Activated T-helper 2 cell treated with anti-CD3 and anti-CD28 coated beads, Interferon-gamma antibody, Interleukin-2, Interleukin-4, amounts not matched to agents 10 μg/mL and 5 μg/mL and 100 μg/mL, durations not matched to agents 14 hours and 24 hours and 36 hours (primary cell): ENCODE measurements around the gene NAT16. TPM values are rescaled to one million over a fixed set of nuclear protein-coding genes. Genes with fewer than 3 reads are reported as not detected.

Experiments used
- DNase-seq: peaks from one replicate; pipeline ENCODE4 v3.0.0; 2021; ENCODE audit warnings: low spot score
- H3K27ac Mint-ChIP-seq: one replicate; pipeline ENCODE4 v1.8.0; 2021; ENCODE audit warnings: mixed read lengths
- H3K27me3 Mint-ChIP-seq: one replicate; pipeline ENCODE4 v1.8.0; 2021; ENCODE audit warnings: low read depth, mixed read lengths
- H3K36me3 Mint-ChIP-seq: one replicate; pipeline ENCODE4 v1.8.0; 2021; ENCODE audit warnings: low read depth, mixed read lengths
- H3K4me1 Mint-ChIP-seq: one replicate; pipeline ENCODE4 v1.8.0; 2021; ENCODE audit warnings: low read depth, mixed read lengths
- H3K4me3 Mint-ChIP-seq: one replicate; pipeline ENCODE4 v1.8.0; 2021; ENCODE audit warnings: low read depth, mild to moderate bottlenecking, moderate library complexity, mixed read lengths
- H3K9me3 Mint-ChIP-seq: one replicate; pipeline ENCODE4 v1.8.0; 2021; ENCODE audit warnings: mixed read lengths
- intact Hi-C: fragments of 100-400 bp; cut with micrococcal nuclease; formaldehyde crosslinking; loops from one replicate; pipeline ENCODE4 v1.15.1; 2023
- total RNA-seq: library from RNA; stranded (reverse); gene quantifications from 2 replicates; pipeline ENCODE4 v1.2.3, GENCODE V29; 2022

The NAT16 gene
- total RNA-seq, 1 donor from 2014 or later = not detected

- Mint-ChIP-seq H3K9me3 (no peaks in the 10 kb centered on the region), H3K36me3 (no peaks in the 10 kb centered on the region), H3K27ac (no peak overlapping the region), H3K27me3 (peaks cover 80% of the 10 kb centered on the region), H3K4me3 (no peak overlapping the region), H3K4me1 (peaks cover 39% of the 10 kb centered on the region)
- intact Hi-C loops = no loop called here
- no peak for DNase-seq
These were observed 7.0 kb downstream of the NAT16 start for GRCh38 chr7:101172854-101173751.

GRCh38 chr7:101172005-101172853 is 7.9 kb downstream of the NAT16 start:
- Mint-ChIP-seq H3K27me3 (peaks cover 77% of the 10 kb centered on the region), H3K27ac (no peak overlapping the region), H3K4me1 (peaks cover 43% of the 10 kb centered on the region), H3K4me3 (no peak overlapping the region), H3K9me3 (no peaks in the 10 kb centered on the region), H3K36me3 (no peaks in the 10 kb centered on the region)
- no peak for DNase-seq
- intact Hi-C loops = no loop called here

- no peaks in the 10 kb centered on the region for H3K36me3 Mint-ChIP-seq
- intact Hi-C loops = loop anchor here (2.0 kb wide), 1 partner anchor 283 kb away; the partner anchor contains the start of gene UFSP1
- H3K9me3 Mint-ChIP-seq = no peaks in the 10 kb centered on the region
- no peak for DNase-seq
- H3K27ac Mint-ChIP-seq = no peak overlapping the region
- H3K27me3 Mint-ChIP-seq = peaks cover 75% of the 10 kb centered on the region
- H3K4me3 Mint-ChIP-seq = no peak overlapping the region
- H3K4me1 Mint-ChIP-seq = peaks cover 48% of the 10 kb centered on the region
These were observed 8.7 kb downstream of the NAT16 start for GRCh38 chr7:101171442-101171837.

- DNase-seq = no peak
- Mint-ChIP-seq H3K27ac (peak overlapping the region; percentile 24), H3K4me1 (peaks cover 52% of the 10 kb centered on the region), H3K36me3 (no peaks in the 10 kb centered on the region), H3K9me3 (no peaks in the 10 kb centered on the region), H3K27me3 (peaks cover 73% of the 10 kb centered on the region), H3K4me3 (no peak overlapping the region)
- intact Hi-C loops = loop anchor here (2.0 kb wide), 1 partner anchor 282 kb away; the partner anchor contains the start of gene UFSP1
These were observed 9.3 kb downstream of the NAT16 start for GRCh38 chr7:101170617-101171441.

GRCh38 chr7:101169838-101170551 is 10.1 kb downstream of the NAT16 start:
- Mint-ChIP-seq H3K4me3 (peak overlapping the region; percentile 51), H3K9me3 (no peaks in the 10 kb centered on the region), H3K4me1 (peaks cover 58% of the 10 kb centered on the region), H3K27me3 (peaks cover 70% of the 10 kb centered on the region), H3K36me3 (no peaks in the 10 kb centered on the region), H3K27ac (no peak overlapping the region)
- peak; percentile 74 for DNase-seq
- intact Hi-C loops = loop anchor here (1.0 to 10.0 kb wide), 5 partner anchors 26 to 281 kb away; partner anchors contain the start of genes FIS1, MUC12 and UFSP1

- peaks cover 71% of the 10 kb centered on the region for H3K27me3 Mint-ChIP-seq
- no peak overlapping the region for H3K27ac Mint-ChIP-seq
- H3K9me3 Mint-ChIP-seq = no peaks in the 10 kb centered on the region
- H3K4me1 Mint-ChIP-seq = peaks cover 60% of the 10 kb centered on the region
- intact Hi-C loops = loop anchor here (1.0 to 10.0 kb wide), 4 partner anchors 25 to 202 kb away; partner anchors contain the start of genes FIS1 and MUC12
- H3K4me3 Mint-ChIP-seq = peak overlapping the region; percentile 51
- H3K36me3 Mint-ChIP-seq = no peaks in the 10 kb centered on the region
- no peak for DNase-seq
These were observed 10.8 kb downstream of the NAT16 start for GRCh38 chr7:101169110-101169837.

- H3K36me3 Mint-ChIP-seq = no peaks in the 10 kb centered on the region
- DNase-seq = no peak
- intact Hi-C loops = loop anchor here (1.0 to 10.0 kb wide), 4 partner anchors 24 to 201 kb away; partner anchors contain the start of genes FIS1 and MUC12
- peaks cover 65% of the 10 kb centered on the region for H3K27me3 Mint-ChIP-seq
- no peak overlapping the region for H3K27ac Mint-ChIP-seq
- H3K4me1 Mint-ChIP-seq = peaks cover 55% of the 10 kb centered on the region
- peak overlapping the region; percentile 20 for H3K4me3 Mint-ChIP-seq
- no peaks in the 10 kb centered on the region for H3K9me3 Mint-ChIP-seq
These were observed 11.6 kb downstream of the NAT16 start for GRCh38 chr7:101168412-101169049.

- Mint-ChIP-seq H3K36me3 (no peaks in the 10 kb centered on the region), H3K9me3 (no peaks in the 10 kb centered on the region), H3K4me1 (peaks cover 55% of the 10 kb centered on the region), H3K27me3 (peaks cover 64% of the 10 kb centered on the region), H3K27ac (no peak overlapping the region), H3K4me3 (no peak overlapping the region)
- no peak for DNase-seq
- intact Hi-C loops = loop anchor here (5.0 to 10.0 kb wide), 3 partner anchors 77 to 201 kb away; partner anchors contain the start of genes FIS1 and MUC12
These were observed 12.3 kb downstream of the NAT16 start for GRCh38 chr7:101167645-101168411.

- Mint-ChIP-seq H3K9me3 (no peaks in the 10 kb centered on the region), H3K4me1 (peaks cover 58% of the 10 kb centered on the region), H3K4me3 (peak overlapping the region; percentile 0), H3K27me3 (peaks cover 66% of the 10 kb centered on the region), H3K27ac (no peak overlapping the region), H3K36me3 (no peaks in the 10 kb centered on the region)
- intact Hi-C loops = loop anchor here (5.0 to 10.0 kb wide), 3 partner anchors 78 to 200 kb away; partner anchors contain the start of genes FIS1 and MUC12
- DNase-seq = no peak
These were observed 13.0 kb downstream of the NAT16 start for GRCh38 chr7:101166909-101167644.

GRCh38 chr7:101166648-101166908 is 13.5 kb downstream of the NAT16 start:
- no peak for DNase-seq
- Mint-ChIP-seq H3K36me3 (no peaks in the 10 kb centered on the region), H3K9me3 (no peaks in the 10 kb centered on the region), H3K27me3 (peaks cover 62% of the 10 kb centered on the region), H3K27ac (no peak overlapping the region), H3K4me1 (peaks cover 54% of the 10 kb centered on the region), H3K4me3 (peak overlapping the region; percentile 0)
- intact Hi-C loops = loop anchor here (5.0 to 10.0 kb wide), 3 partner anchors 78 to 199 kb away; partner anchors contain the start of genes FIS1 and MUC12
